IMR-90 (cell line): Measurements from ENCODE around the gene ZNF469. TPM values are rescaled to one million over a fixed set of nuclear protein-coding genes. Genes with fewer than 3 reads are reported as not detected.

ENCODE experiments used
- ATAC-seq: fragments of 200-7000 bp; cut with Tn5 transposase; 2 replicates; pipeline ENCODE4 v1.9.1; 2020; ENCODE audit warnings: low read depth, mild to moderate bottlenecking, moderate library complexity
- BruUV-seq: library from RNA; stranded (reverse); fragments of 400-500 nt; replicated peaks from 2 replicates; lab custom pipeline; 2021; lab: Mats Ljungman, UMichigan
- CTCF ChIA-PET: fragments of 300-600 bp; formaldehyde crosslinking; extraction: SDS; loops from one replicate; lab custom pipeline; 2021; ENCODE audit warnings: antibody characterized with exemption; lab: Yijun Ruan, JAX
- POLR2A ChIA-PET: fragments of 300-600 bp; sonication (Branson Sonifier 250); formaldehyde crosslinking; loops from one replicate; lab custom pipeline; 2022; ENCODE audit warnings: antibody characterized with exemption; ENCODE audit not compliant: unreplicated experiment; lab: Charles Lee
- DNase-seq: peaks from one replicate; pipeline ENCODE4 v3.0.0; 2013
- H2AFZ ChIP-seq: replicated peaks from 2 replicates; pipeline ENCODE3; 2013; ENCODE audit warnings: low read length, mild to moderate bottlenecking; ENCODE audit not compliant: poor library complexity
- H2AK5ac ChIP-seq: 2 replicates; pipeline ENCODE4 v1.6.1; 2013; ENCODE audit warnings: low read depth, low read length, inconsistent platforms
- H2AK9ac ChIP-seq: replicated peaks from 2 replicates; pipeline ENCODE3; 2013; ENCODE audit warnings: mild to moderate bottlenecking, low read depth, low read length, moderate library complexity; ENCODE audit not compliant: poor library complexity
- H2BK120ac ChIP-seq: 2 replicates; pipeline ENCODE4 v1.6.1; 2013; ENCODE audit warnings: low read depth, low read length, inconsistent platforms
- H2BK15ac ChIP-seq: 3 replicates; pipeline ENCODE4 v1.6.1; 2013; ENCODE audit warnings: low read depth, low read length, inconsistent platforms
- H2BK20ac ChIP-seq: 2 replicates; pipeline ENCODE4 v1.6.1; 2013; ENCODE audit warnings: low read depth, mild to moderate bottlenecking, inconsistent platforms, low read length, moderate library complexity
- H2BK5ac ChIP-seq: 2 replicates; pipeline ENCODE4 v1.6.1; 2013; ENCODE audit warnings: mild to moderate bottlenecking, low read depth, low read length, inconsistent platforms; ENCODE audit not compliant: poor library complexity, severe bottlenecking
- H3K14ac ChIP-seq: replicated peaks from 2 replicates; pipeline ENCODE4 v1.6.1; 2013; ENCODE audit warnings: low read depth, low read length, inconsistent platforms
- H3K18ac ChIP-seq: 2 replicates; pipeline ENCODE4 v1.6.1; 2013; ENCODE audit warnings: low read depth, low read length, control low read depth
- H3K23ac ChIP-seq: 2 replicates; pipeline ENCODE4 v1.6.1; 2013; ENCODE audit warnings: low read depth, low read length, inconsistent platforms
- H3K27ac ChIP-seq: 2 replicates; pipeline ENCODE4 v1.5.1; 2013; ENCODE audit warnings: mild to moderate bottlenecking, control low read depth, low read length; ENCODE audit not compliant: insufficient read depth
- H3K27me3 ChIP-seq: 2 replicates; pipeline ENCODE4 v1.6.1; 2013; ENCODE audit warnings: low read length; ENCODE audit not compliant: control insufficient read depth, insufficient read depth
- H3K36me3 ChIP-seq: 2 replicates; pipeline ENCODE4 v1.6.1; 2013; ENCODE audit warnings: low read length, mixed read lengths; ENCODE audit not compliant: control insufficient read depth, insufficient read depth
- H3K4ac ChIP-seq: 2 replicates; pipeline ENCODE4 v1.6.1; 2013; ENCODE audit warnings: low read depth, low read length, inconsistent platforms
- H3K4me1 ChIP-seq: 2 replicates; pipeline ENCODE4 v1.6.1; 2013; ENCODE audit warnings: low read length, mixed read lengths; ENCODE audit not compliant: control insufficient read depth, insufficient read depth
- H3K4me2 ChIP-seq: 2 replicates; pipeline ENCODE4 v1.6.1; 2013; ENCODE audit warnings: low read depth, mild to moderate bottlenecking, control low read depth, low read length, moderate library complexity
- H3K4me3 ChIP-seq: 2 replicates; pipeline ENCODE4 v1.5.1; 2013; ENCODE audit warnings: low read depth, mild to moderate bottlenecking, control low read depth, low read length, moderate library complexity; ENCODE audit not compliant: insufficient read depth
- H3K56ac ChIP-seq: 2 replicates; pipeline ENCODE4 v1.6.1; 2013; ENCODE audit warnings: low read length, inconsistent platforms; ENCODE audit not compliant: insufficient read depth; ENCODE audit errors: extremely low read depth
- H3K79me1 ChIP-seq, 2 experiments: 2 replicates each; pipeline ENCODE4 v1.6.1; 2013; ENCODE audit warnings: low read length in 2 of 2, inconsistent platforms in 1 of 2, low read depth in 1 of 2
- H3K9ac ChIP-seq: 2 replicates; pipeline ENCODE4 v1.6.1; 2013; ENCODE audit warnings: low read depth, low read length, control low read depth
- H3K9me1 ChIP-seq: 2 replicates; pipeline ENCODE4 v1.6.1; 2013; ENCODE audit warnings: low read length, inconsistent platforms; ENCODE audit not compliant: insufficient read depth
- H3K9me3 ChIP-seq: 2 replicates; pipeline ENCODE4 v1.6.1; 2013; ENCODE audit warnings: low read length; ENCODE audit not compliant: control insufficient read depth, insufficient read depth
- H4K20me1 ChIP-seq: 2 replicates; pipeline ENCODE4 v1.6.1; 2013; ENCODE audit warnings: low read length, inconsistent platforms; ENCODE audit not compliant: insufficient read depth
- H4K5ac ChIP-seq: 2 replicates; pipeline ENCODE4 v1.6.1; 2013; ENCODE audit warnings: mild to moderate bottlenecking, low read depth, low read length, control low read depth
- H4K8ac ChIP-seq, 2 experiments: 2 replicates each; pipeline ENCODE4 v1.6.1; 2013; ENCODE audit warnings: low read depth in 2 of 2, low read length in 2 of 2, control low read depth in 1 of 2, inconsistent platforms in 1 of 2
- H4K91ac ChIP-seq: 2 replicates; pipeline ENCODE4 v1.6.1; 2013; ENCODE audit warnings: low read depth, low read length, inconsistent platforms; ENCODE audit not compliant: insufficient read depth
- BHLHE40 ChIP-seq: fragments of 150-350 bp; IDR thresholded peaks from 2 replicates; pipeline ENCODE4 v1.6.1; 2016; ENCODE audit warnings: mild to moderate bottlenecking, low read depth, low read length
- CHD1 ChIP-seq: IDR thresholded peaks from 2 replicates; pipeline ENCODE4 v1.6.1; 2012; ENCODE audit warnings: low read depth, low read length, improper control_type of control experiment
- CTCF ChIP-seq: conservative IDR thresholded peaks from 2 replicates; pipeline ENCODE4 v1.5.1; 2012; ENCODE audit warnings: mild to moderate bottlenecking, low read depth, low read length, improper control_type of control experiment
- ELK1 ChIP-seq: fragments of 150-350 bp; IDR thresholded peaks from 2 replicates; pipeline ENCODE4 v1.6.1; 2016; ENCODE audit warnings: low read depth, mild to moderate bottlenecking, low read length, moderate library complexity, borderline replicate concordance
- FOS ChIP-seq: fragments of 150-350 bp; IDR thresholded peaks from 2 replicates; pipeline ENCODE4 v1.6.1; 2016; ENCODE audit warnings: low read depth, low read length
- MAFK ChIP-seq: IDR thresholded peaks from 2 replicates; pipeline ENCODE4 v1.6.1; 2012; ENCODE audit warnings: low read depth, low read length, improper control_type of control experiment
- MAZ ChIP-seq: IDR thresholded peaks from 2 replicates; pipeline ENCODE4 v1.6.1; 2012; ENCODE audit warnings: low read depth, mild to moderate bottlenecking, low read length, improper control_type of control experiment, moderate library complexity, borderline replicate concordance
- MXI1 ChIP-seq: IDR thresholded peaks from 2 replicates; pipeline ENCODE4 v1.6.1; 2012; ENCODE audit warnings: low read depth, mild to moderate bottlenecking, low read length, moderate library complexity, borderline replicate concordance
- POLR2A ChIP-seq: IDR thresholded peaks from 2 replicates; pipeline ENCODE4 v1.6.1; 2012; ENCODE audit warnings: mild to moderate bottlenecking, low read depth, low read length
- RAD21 ChIP-seq: IDR thresholded peaks from 2 replicates; pipeline ENCODE4 v1.6.1; 2012; ENCODE audit warnings: low read length, improper control_type of control experiment
- RCOR1 ChIP-seq: IDR thresholded peaks from 2 replicates; pipeline ENCODE4 v1.6.1; 2012; ENCODE audit warnings: mild to moderate bottlenecking, low read length, improper control_type of control experiment; ENCODE audit not compliant: insufficient replicate concordance
- RFX5 ChIP-seq: IDR thresholded peaks from 2 replicates; pipeline ENCODE4 v1.8.0; 2012; ENCODE audit warnings: low read depth, mild to moderate bottlenecking, low read length, moderate library complexity
- SMC3 ChIP-seq: fragments of 150-350 bp; IDR thresholded peaks from 2 replicates; pipeline ENCODE4 v1.6.1; 2016; ENCODE audit warnings: low read depth, mild to moderate bottlenecking, antibody characterized with exemption, low read length, moderate library complexity
- USF2 ChIP-seq: fragments of 150-350 bp; IDR thresholded peaks from 2 replicates; pipeline ENCODE4 v1.6.1; 2017; ENCODE audit warnings: mild to moderate bottlenecking, antibody characterized with exemption, low read length, low read depth
- WGBS, 2 experiments: methylation state at CpG; one replicate each; pipeline versions ENCODE4 v1.1.5 to v1.1.7; 2013; ENCODE audit warnings: missing lambda C conversion rate in 2 of 2; ENCODE audit not compliant: insufficient read length in 1 of 2; ENCODE audit errors: extremely low coverage in 2 of 2; 5-methylcytosine and 5-hydroxymethylcytosine counted together
- dilution Hi-C: fragments of 300-500 bp; cut with HindIII; formaldehyde crosslinking; loops from one replicate; pipeline ENCODE4 v1.14.3; 2018; ENCODE audit warnings: low sequenced_read_pairs; ENCODE audit not compliant: unreplicated experiment
- in situ Hi-C: fragments of 300-500 bp; cut with MboI; formaldehyde crosslinking; loops from 3 replicates; pipeline ENCODE4 v1.14.3; 2019; ENCODE audit warnings: low sequenced_read_pairs, inconsistent platforms, mixed read lengths
- intact Hi-C: fragments of 100-400 bp; cut with micrococcal nuclease; formaldehyde crosslinking; loops from 2 replicates; pipeline ENCODE4 v1.10.0; 2022
- polyA plus RNA-seq, 3 experiments: library from polyadenylated mRNA; depleted of rRNA; stranded (reverse); fragments of >200 nt; gene quantifications; 2 replicates each; pipeline ENCODE4 v1.2.3, GENCODE V29; 2012; ENCODE audit warnings: low replicate concordance in 1 of 3
- total RNA-seq: library from RNA; depleted of rRNA; stranded (reverse); fragments of >200 nt; gene quantifications from 2 replicates; pipeline ENCODE4 v1.2.3, GENCODE V29; 2012

Gene ZNF469
- total and polyA plus RNA-seq, 2 of the 4 experiments (the other 2 are of a cell fraction), result 1.1 to 13.3 TPM

GRCh38 chr16:88357317-88358022, 25.3 kb upstream of the ZNF469 start (continued):
- TF ChIP-seq ELK1, result no peak

- no peak overlapping the region for H3K4ac ChIP-seq
- dilution Hi-C loops, result no loop called here
- TF ChIP-seq POLR2A (no peak), MXI1 (no peak), RAD21 (no peak), CTCF (no peak), USF2 (no peak), FOS (no peak), CHD1 (no peak), MAFK (no peak), SMC3 (no peak), RFX5 (no peak), RCOR1 (no peak), MAZ (no peak), BHLHE40 (no peak)
Observed at GRCh38 chr16:88358023-88358420, 24.7 kb upstream of the ZNF469 start.

More at GRCh38 chr16:88358023-88358420, 24.7 kb upstream of the ZNF469 start:
- Histone ChIP-seq H4K20me1 (no peaks in the 10 kb centered on the region; the same call in 1 of the 2 replicates), H4K91ac (no peak overlapping the region), H2BK15ac (no peak overlapping the region), H3K4me2 (no peak overlapping the region), H3K56ac (no peak overlapping the region; the same call in 1 of the 2 replicates), H3K9ac (no peak overlapping the region), H3K4me1 (no peaks in the 10 kb centered on the region), H3K9me3 (peaks cover 8% of the 10 kb centered on the region), H3K14ac (no peak overlapping the region), H3K27ac (no peak overlapping the region), H3K36me3 (no peaks in the 10 kb centered on the region), H2AFZ (no peak overlapping the region), H2BK120ac (no peak overlapping the region), H4K5ac (no peak overlapping the region), H3K79me1 (no peaks in the 10 kb centered on the region), H3K4me3 (no peak overlapping the region), H2BK5ac (no peak overlapping the region), H3K9me1 (peaks cover 3% of the 10 kb centered on the region; the same call in 1 of the 2 replicates), H3K27me3 (peaks cover 7% of the 10 kb centered on the region), H2BK20ac (no peak overlapping the region), H3K23ac (no peak overlapping the region), H2AK5ac (no peak overlapping the region), H2AK9ac (peak overlapping the region; percentile 51), H3K18ac (no peak overlapping the region), H4K8ac (no peak overlapping the region)
- intact Hi-C loops, result no loop called here
- in situ Hi-C loops, result no loop called here
- DNase-seq (no peak), ATAC-seq (no peak)
- POLR2A ChIA-PET, result no interaction called here
- BruUV-seq, result no TSS peak
- CTCF ChIA-PET, result no interaction called here
- WGBS, 2 experiments, result no CpG with 5 or more reads among the region's 16 CpGs
